Superior temporal gyrus (tissue), 1 donor: Measurements from ENCODE around the gene SMC6.

Experiments used
- DNase-seq: peaks from one replicate; pipeline ENCODE4 v3.0.0-alpha.2; 2016; ENCODE audit errors: extremely low spot score

Gene SMC6

DNA sequence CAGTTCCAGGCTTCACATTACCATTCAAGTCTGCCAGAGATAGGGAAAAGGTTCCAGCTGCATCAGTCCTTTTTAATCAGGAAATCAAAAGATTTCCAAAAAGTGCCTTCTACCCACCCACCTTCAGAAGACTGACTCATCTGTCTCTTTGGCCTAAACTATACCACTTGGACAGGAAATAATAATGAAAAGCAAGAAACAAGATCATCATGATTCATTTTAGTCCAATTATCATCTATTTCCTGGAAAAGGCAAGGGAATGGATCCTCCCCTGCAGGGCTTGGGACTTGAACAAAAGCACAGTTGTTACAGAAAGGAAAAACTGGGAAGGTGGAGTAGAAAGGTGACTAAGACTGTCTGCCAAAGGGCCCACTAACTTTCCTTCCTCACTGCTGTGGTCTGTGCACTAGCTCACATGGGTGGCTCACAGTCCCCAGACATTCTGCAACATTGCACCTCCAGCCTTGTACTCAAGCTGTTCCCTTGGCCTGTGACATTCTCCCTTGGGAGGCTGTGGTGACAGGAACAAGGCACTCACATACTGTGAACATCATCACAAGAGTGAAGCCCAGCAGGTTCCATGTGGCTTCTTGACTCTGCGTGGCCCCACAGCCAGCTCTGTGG lies 137.8 kb downstream of the SMC6 start:
- DNase-seq: no peak

- DNase-seq: no peak
Measured at GRCh38 chr2:17615147-17615546, 138.5 kb downstream of the SMC6 start.

GRCh38 chr2:17614174-17614930 lies 139.3 kb downstream of the SMC6 start:
- no peak for DNase-seq
